ENCODE measurements around the gene BABAM2. TPM values are rescaled to one million over a fixed set of nuclear protein-coding genes. Genes with fewer than 3 reads are reported as not detected.

Gene BABAM2
- total RNA-seq, 4 donors from 2014 or later = 35.5 to 44.9 (median 39.9) TPM

DNA sequence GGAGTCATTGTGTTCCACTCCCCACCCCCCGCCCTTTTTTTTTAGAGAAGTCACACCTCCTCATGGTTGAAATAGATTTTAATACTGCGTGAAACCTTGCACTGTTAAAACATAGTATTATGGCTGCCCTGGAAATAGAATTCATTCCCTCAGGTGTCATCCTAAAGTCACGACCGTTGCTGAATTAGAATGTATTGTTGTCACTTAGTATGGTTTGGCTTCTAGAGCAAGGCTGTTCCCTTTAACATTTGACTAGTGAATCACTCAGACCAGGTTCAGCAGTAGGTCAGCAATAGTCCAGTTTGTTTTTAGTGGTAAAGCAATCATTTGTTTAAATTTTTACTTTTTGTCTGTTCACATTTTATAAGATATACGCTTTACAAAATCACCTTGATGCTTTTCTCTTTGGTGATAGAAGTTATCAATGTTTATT, 1.2 kb downstream of the BABAM2 start:
- Histone ChIP-seq H3K27ac (replicated peaks in 1 of 4) (peak overlapping the region; percentile 89 to 97 (median 91)), H3K9me3 (no peaks in the 10 kb centered on the region), H3K4me3 (peak overlapping the region in 2 of 4 donors; percentile 69 to 83), H3K36me3 (peaks cover 0 to 12% (median 7%) of the 10 kb centered on the region in 4 donors), H3K4me1 (peaks cover 20 to 39% (median 38%) of the 10 kb centered on the region in 4 donors), H3K27me3 (no peaks in the 10 kb centered on the region)
- intact Hi-C loops (cut with DNase I) = loop anchor here (2.0 kb wide), 1 partner anchor 503 kb away; no protein-coding TSS in a partner anchor
- 82% methylated on average over 5 of the region's 5 CpGs for WGBS
- TF ChIP-seq POLR2A (IDR thresholded peaks at IDR 0.05; ENCODE audit: low read depth) (no peak), POLR2AphosphoS5 (IDR thresholded peaks at IDR 0.05) (no peak), EP300 (IDR thresholded peaks at IDR 0.05) (no peak)
- TF ChIP-seq, protein P1, sequence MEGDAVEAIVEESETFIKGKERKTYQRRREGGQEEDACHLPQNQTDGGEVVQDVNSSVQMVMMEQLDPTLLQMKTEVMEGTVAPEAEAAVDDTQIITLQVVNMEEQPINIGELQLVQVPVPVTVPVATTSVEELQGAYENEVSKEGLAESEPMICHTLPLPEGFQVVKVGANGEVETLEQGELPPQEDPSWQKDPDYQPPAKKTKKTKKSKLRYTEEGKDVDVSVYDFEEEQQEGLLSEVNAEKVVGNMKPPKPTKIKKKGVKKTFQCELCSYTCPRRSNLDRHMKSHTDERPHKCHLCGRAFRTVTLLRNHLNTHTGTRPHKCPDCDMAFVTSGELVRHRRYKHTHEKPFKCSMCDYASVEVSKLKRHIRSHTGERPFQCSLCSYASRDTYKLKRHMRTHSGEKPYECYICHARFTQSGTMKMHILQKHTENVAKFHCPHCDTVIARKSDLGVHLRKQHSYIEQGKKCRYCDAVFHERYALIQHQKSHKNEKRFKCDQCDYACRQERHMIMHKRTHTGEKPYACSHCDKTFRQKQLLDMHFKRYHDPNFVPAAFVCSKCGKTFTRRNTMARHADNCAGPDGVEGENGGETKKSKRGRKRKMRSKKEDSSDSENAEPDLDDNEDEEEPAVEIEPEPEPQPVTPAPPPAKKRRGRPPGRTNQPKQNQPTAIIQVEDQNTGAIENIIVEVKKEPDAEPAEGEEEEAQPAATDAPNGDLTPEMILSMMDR (IDR thresholded peaks at IDR 0.05) = no peak
- DNase-seq (ENCODE audit: extremely low spot score) = no peak

DNA sequence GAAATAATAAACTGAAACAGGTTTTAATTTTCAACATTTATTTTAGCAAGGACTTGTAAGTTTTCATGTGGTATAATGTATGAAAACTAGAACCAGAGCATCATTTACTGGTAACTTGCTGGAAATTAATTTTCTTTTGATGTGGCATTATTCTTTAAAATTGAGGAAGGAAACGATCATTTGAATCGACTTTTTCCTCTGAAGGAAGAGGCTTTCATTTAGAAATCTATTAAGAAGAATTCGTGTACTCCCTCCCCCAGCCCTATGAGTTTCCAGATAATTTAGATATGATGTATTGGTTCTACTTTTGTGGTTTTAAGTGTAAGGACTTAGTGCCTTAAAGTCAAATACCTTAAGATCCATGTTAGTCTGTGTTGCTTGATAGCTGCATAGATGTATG, 2.5 kb downstream of the BABAM2 start:
- DNase-seq (ENCODE audit: extremely low spot score) = no peak
- H3K4me3 ChIP-seq = no peak overlapping the region
- WGBS = 68% methylated on average over 3 of the region's 3 CpGs
- TF ChIP-seq POLR2A (IDR thresholded peaks at IDR 0.05; ENCODE audit: low read depth) (no peak), POLR2AphosphoS5 (IDR thresholded peaks at IDR 0.05) (no peak), EP300 (IDR thresholded peaks at IDR 0.05) (no peak)
- TF ChIP-seq, protein P1 (IDR thresholded peaks at IDR 0.05) = no peak
- intact Hi-C loops (cut with DNase I) = no loop called here
- H3K36me3 ChIP-seq = peaks cover 0 to 17% (median 14%) of the 10 kb centered on the region in 4 donors
- H3K4me1 ChIP-seq = peaks cover 17 to 35% (median 33%) of the 10 kb centered on the region in 4 donors
- no peak overlapping the region for H3K27ac ChIP-seq (replicated peaks in 1 of 4)
- no peaks in the 10 kb centered on the region for H3K27me3 ChIP-seq
- H3K9me3 ChIP-seq = no peaks in the 10 kb centered on the region

DNA sequence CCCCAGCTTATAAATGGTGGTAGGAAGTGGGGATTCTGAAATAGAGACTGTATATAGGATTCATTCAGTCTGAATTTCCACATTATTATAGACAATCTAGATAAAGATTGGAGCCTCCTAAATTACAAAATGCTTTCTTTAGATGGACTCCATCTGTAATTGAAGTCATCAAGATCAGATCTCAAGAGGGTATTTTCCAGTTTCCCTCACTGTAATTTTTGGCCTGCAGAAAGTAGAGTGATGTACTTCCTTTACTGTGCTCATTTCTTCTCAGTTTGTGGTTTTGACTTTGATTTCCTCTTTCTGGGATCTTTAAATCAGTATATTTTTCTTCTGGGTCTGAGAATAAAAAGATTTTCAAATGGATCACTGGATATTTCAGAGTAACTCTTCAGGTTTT, 7.2 kb downstream of the BABAM2 start:
- peaks cover 0 to 33% (median 20%) of the 10 kb centered on the region in 4 donors for H3K36me3 ChIP-seq
- no peak for DNase-seq (ENCODE audit: extremely low spot score)
- TF ChIP-seq EP300 (IDR thresholded peaks at IDR 0.05) (no peak), POLR2AphosphoS5 (IDR thresholded peaks at IDR 0.05) (no peak), POLR2A (IDR thresholded peaks at IDR 0.05; ENCODE audit: low read depth) (no peak)
- TF ChIP-seq, protein P1 (IDR thresholded peaks at IDR 0.05) = no peak
- intact Hi-C loops (cut with DNase I) = no loop called here
- peak overlapping the region in 1 of 4 donors; percentile 2 for H3K27ac ChIP-seq (replicated peaks in 1 of 4)
- no peaks in the 10 kb centered on the region for H3K27me3 ChIP-seq
- H3K4me1 ChIP-seq = peaks cover 0 to 8% (median 2%) of the 10 kb centered on the region in 4 donors
- no peaks in the 10 kb centered on the region for H3K9me3 ChIP-seq
- no peak overlapping the region for H3K4me3 ChIP-seq

DNA sequence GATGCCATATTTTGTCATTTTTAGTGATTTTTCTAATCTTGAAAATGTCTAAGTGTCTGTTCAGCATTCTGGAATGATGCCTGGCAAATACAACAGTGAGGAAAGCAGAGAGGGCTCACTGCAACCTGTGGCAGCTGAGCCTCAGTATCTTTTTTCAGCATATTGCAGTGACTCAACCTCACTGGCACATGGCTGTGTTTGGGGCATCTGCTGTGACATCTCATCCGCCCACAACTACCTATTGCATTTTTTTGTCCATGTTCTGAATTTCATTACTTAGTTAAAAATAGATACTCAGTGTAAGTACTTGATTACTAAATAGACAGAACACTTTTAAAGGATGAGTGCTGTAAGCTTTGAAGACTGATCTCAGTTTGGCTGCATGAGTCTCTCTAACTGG, 10.7 kb downstream of the BABAM2 start:
- no peak for DNase-seq (ENCODE audit: extremely low spot score)
- TF ChIP-seq EP300 (IDR thresholded peaks at IDR 0.05) = no peak
- TF ChIP-seq POLR2A (IDR thresholded peaks at IDR 0.05; ENCODE audit: low read depth) = no peak
- TF ChIP-seq, protein P1 (IDR thresholded peaks at IDR 0.05) = no peak
- TF ChIP-seq POLR2AphosphoS5 (IDR thresholded peaks at IDR 0.05) = no peak
- Histone ChIP-seq H3K4me3 (no peak overlapping the region), H3K4me1 (peaks cover 7 to 28% (median 19%) of the 10 kb centered on the region in 4 donors), H3K36me3 (peaks cover 0 to 27% (median 17%) of the 10 kb centered on the region in 4 donors), H3K9me3 (no peaks in the 10 kb centered on the region), H3K27me3 (no peaks in the 10 kb centered on the region), H3K27ac (replicated peaks in 1 of 4) (no peak overlapping the region)
- 86% methylated on average over 1 of the region's 1 CpG for WGBS
- intact Hi-C loops (cut with DNase I) = no loop called here

DNA sequence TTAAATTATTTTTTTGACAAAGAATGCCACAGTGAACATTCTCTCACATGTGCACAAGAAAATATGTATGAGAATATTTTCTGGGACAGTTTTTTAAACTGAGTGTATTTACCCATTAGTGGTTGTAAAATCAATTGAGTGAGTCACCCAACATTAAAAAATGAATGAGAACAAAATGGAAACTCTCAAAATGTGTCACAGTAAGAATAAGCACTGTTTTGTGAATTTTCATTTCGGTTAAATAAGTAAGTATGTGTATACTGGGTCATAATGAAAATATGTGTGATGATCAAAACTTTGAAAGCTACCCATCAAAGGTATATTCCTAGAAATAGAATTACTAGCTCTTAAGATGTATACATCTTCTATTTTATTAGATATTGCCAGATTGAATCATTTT, 11.6 kb downstream of the BABAM2 start:
- WGBS = 86% methylated on average over 1 of the region's 1 CpG
- intact Hi-C loops (cut with DNase I) = no loop called here
- no peak overlapping the region for H3K27ac ChIP-seq (replicated peaks in 1 of 4)
- H3K9me3 ChIP-seq = no peaks in the 10 kb centered on the region
- peaks cover 11 to 31% (median 21%) of the 10 kb centered on the region in 4 donors for H3K4me1 ChIP-seq
- H3K36me3 ChIP-seq = peaks cover 0 to 18% (median 8%) of the 10 kb centered on the region in 4 donors
- no peak for DNase-seq (ENCODE audit: extremely low spot score)
- TF ChIP-seq EP300 (IDR thresholded peaks at IDR 0.05) (no peak), POLR2AphosphoS5 (IDR thresholded peaks at IDR 0.05) (no peak), POLR2A (IDR thresholded peaks at IDR 0.05; ENCODE audit: low read depth) (no peak)
- TF ChIP-seq, protein P1 (IDR thresholded peaks at IDR 0.05) = no peak
- no peak overlapping the region for H3K4me3 ChIP-seq
- no peaks in the 10 kb centered on the region for H3K27me3 ChIP-seq

All from esophagus muscularis mucosa (tissue), 4 donors.